Articular chondrocyte of knee joint (primary cell): ENCODE measurements around the gene CFAP54. TPM values are rescaled to one million over a fixed set of nuclear protein-coding genes. Genes with fewer than 3 reads are reported as not detected.

ENCODE experiments used
- total RNA-seq: library from RNA; depleted of rRNA; stranded (reverse); fragments of >200 nt; gene quantifications from 2 replicates; pipeline ENCODE4 v1.2.3, GENCODE V29; 2012

Gene CFAP54, protein sequence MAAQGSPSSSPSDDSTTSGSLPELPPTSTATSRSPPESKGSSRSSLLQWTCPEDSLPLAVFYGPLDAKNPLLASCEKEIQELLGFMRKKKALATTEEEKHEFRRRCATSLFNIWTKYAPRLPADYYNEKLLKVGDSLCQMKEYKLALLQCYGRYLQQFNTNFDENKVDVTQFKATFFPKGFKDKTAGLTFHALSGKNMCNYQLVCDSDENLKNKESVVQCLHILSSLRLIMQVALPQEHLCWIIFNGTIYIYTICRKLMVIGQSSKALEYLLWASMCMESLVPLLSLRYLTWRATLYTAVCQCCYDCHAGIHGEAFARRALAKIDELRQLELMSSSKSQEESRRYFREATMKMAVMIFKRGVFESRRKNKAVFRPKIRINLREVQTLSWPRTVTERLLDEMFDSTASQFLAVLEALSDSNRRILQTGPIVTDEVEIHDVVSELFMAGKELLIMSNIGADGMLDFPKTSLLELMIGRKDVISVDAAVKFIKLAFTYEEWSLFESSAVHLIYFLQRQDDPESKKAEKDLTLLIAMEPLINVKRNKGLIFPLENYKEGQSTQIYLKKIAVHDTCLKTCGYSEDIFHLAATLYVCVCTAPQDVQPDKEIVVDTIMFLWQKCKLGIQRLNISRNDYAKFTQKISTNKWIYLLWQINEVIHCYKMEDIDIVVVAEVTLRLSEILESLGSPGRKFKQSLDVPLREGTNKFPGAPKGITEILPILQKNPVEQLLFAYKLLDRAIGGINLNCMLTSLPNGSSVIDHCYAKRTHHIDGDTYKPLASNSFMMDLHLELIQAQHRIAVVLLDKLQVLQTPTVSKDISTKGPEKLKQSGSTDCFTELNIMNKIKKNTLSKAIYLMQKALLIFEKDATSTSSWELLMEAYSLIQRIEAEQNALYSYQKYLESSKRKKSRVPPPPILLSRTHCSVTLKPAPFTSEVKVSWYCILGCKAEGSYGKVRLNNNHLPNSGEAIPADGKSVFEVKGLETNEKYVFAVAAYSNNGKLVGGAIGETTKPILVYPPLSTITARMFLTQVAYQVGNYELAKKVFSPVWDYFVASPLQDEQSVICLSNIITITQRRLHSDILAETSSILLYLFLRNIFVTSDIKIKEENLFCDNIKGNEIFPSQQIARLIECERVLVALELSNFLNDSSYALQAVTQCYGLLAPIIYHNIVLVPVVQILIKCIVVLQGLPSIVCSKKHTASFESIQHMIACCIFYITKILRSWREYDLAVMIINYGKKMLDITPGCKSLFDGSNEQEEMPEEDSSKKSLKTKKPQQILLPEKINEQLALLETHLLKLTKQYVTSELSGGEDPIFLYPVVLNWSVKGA (N-terminal part only)
- 1.6 and 4.0 TPM in 2 replicates for total RNA-seq

DNA sequence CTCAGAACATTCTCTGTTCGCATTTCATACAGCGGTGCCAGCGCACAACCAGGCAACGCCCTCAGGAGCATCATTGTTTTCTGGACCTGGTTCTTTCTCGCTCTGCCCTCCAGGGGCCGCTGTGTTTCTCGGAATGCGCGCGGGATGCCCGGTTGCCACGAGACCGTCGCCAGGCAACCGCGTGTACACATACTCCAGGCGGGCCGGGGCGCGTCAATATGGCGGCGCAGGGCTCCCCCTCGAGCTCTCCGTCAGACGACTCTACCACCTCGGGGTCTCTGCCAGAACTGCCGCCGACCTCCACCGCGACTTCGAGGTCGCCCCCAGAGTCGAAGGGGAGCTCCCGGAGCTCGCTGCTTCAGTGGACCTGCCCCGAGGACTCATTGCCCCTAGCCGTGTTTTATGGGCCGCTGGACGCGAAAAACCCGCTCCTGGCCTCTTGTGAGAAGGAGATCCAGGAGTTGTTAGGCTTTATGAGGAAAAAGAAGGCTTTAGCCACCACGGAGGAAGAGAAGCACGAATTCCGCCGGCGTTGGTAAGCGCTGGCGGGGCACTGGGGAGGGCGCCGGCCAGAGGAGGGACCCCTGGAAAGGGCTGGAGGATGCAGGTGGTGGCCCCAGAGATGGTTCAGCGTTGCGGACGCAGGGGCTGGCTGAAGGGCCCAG is at the start of gene CFAP54:
TSS of gene CFAP54 (plus strand) at position 186 of the 665 bp plus-strand sequence. CDS start at position 219, 33 bp downstream.

GRCh38 chr12:96906849-96907670 is 417.7 kb downstream of the CFAP54 start, which contains the start of gene NEDD1:
Gene NEDD1 (plus strand): TSS chr12:96907257. CDS start chr12:96909760, 2,503 bp downstream.

Other genes starting within 250 kb of the CFAP54 start
- 61.0 and 67.8 TPM in 2 replicates for gene CDK17, start 89.1 kb upstream of the CFAP54 start, total RNA-seq